ENCODE measurements around the gene MED13L.
A peak's percentile ranks its signal among the peaks of the same experiment; 100 is the strongest.

Gene MED13L

GRCh38 chr12:116136340-116136739 lies 141.2 kb downstream of the MED13L start:
- H3K27ac ChIP-seq = no peak overlapping the region

GRCh38 chr12:116135209-116135930 lies 142.1 kb downstream of the MED13L start:
- peak overlapping the region; percentile 12 for H3K27ac ChIP-seq
- no peak for TF ChIP-seq CTCF (conservative IDR thresholded peaks at IDR 0.05)

More at GRCh38 chr12:116136340-116136739, 141.2 kb downstream of the MED13L start:
- TF ChIP-seq CTCF (conservative IDR thresholded peaks at IDR 0.05) = no peak

- peak overlapping the region; percentile 61 for H3K27ac ChIP-seq
- TF ChIP-seq CTCF (conservative IDR thresholded peaks at IDR 0.05) = no peak
Observed at GRCh38 chr12:116133636-116134214, 143.8 kb downstream of the MED13L start.

GRCh38 chr12:116133149-116133548 lies 144.3 kb downstream of the MED13L start:
- peak overlapping the region; percentile 61 for H3K27ac ChIP-seq
- TF ChIP-seq CTCF (conservative IDR thresholded peaks at IDR 0.05) = no peak

- H3K27ac ChIP-seq = peak overlapping the region; percentile 61
Observed at GRCh38 chr12:116131987-116132386, 145.5 kb downstream of the MED13L start.

- no peak for TF ChIP-seq CTCF (conservative IDR thresholded peaks at IDR 0.05)
- H3K27ac ChIP-seq = peak overlapping the region; percentile 61
Observed at GRCh38 chr12:116131176-116131575, 146.3 kb downstream of the MED13L start.

GRCh38 chr12:116130431-116130830 lies 147.1 kb downstream of the MED13L start:
- H3K27ac ChIP-seq = peak overlapping the region; percentile 61

More at GRCh38 chr12:116130431-116130830, 147.1 kb downstream of the MED13L start:
- TF ChIP-seq CTCF (conservative IDR thresholded peaks at IDR 0.05) = no peak

Data from VCaP (cell line).